Fibroblast of pulmonary artery (primary cell): ENCODE data around the gene EFNB1.

ENCODE experiments used
- DNase-seq: peaks from one replicate; pipeline ENCODE4 v3.0.0-alpha.2; 2010; ENCODE audit warnings: low read depth
- H3K4me3 ChIP-seq: replicated peaks from 2 replicates; pipeline ENCODE4 v1.5.1; 2011; ENCODE audit warnings: low read depth, mild to moderate bottlenecking, control low read depth, low read length, moderate library complexity
- TF ChIP-seq, protein P1 (sequence below): IDR thresholded peaks from 2 replicates; pipeline ENCODE4 v1.5.1; 2011; ENCODE audit warnings: mild to moderate bottlenecking, control low read depth, low read length, inconsistent platforms; ENCODE audit errors: missing control alignments

The EFNB1 gene

DNA sequence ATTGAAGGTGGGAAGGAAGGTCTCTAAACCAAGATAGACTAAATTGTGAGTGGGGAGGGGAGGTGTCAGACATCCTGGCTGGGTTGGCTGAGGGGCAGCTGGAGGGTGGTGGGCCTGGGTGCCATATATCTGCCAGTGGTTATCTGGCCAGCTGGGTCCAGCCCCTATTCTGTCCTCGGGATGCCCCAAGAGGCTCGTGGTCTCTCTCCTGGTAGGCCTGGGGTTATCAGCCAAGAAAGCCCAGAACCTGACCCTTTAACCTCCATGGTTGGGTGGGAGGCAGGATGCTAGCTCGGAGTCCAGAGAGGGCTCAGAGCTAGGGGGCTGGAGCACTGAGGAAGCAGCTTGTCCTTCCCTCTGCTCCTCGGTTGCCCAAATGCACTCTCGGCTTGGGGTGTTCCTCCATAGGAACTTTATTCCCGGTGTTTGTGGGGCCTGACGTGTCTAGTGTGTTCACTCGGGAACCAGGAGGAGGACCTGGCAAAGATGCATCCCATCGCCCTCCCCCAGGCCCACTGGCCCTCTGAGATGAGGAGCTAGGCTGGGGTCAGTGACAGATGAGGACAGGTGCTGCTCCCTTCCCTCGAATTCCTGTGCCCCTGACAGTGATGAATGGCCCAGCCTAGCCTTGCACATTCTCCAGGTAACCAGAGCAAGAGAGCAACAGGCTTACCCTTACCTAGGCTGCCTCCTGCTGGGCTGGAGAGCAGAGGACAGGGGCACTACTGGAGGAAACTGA is 5.2 kb upstream of the EFNB1 start:
- TF ChIP-seq, protein P1, sequence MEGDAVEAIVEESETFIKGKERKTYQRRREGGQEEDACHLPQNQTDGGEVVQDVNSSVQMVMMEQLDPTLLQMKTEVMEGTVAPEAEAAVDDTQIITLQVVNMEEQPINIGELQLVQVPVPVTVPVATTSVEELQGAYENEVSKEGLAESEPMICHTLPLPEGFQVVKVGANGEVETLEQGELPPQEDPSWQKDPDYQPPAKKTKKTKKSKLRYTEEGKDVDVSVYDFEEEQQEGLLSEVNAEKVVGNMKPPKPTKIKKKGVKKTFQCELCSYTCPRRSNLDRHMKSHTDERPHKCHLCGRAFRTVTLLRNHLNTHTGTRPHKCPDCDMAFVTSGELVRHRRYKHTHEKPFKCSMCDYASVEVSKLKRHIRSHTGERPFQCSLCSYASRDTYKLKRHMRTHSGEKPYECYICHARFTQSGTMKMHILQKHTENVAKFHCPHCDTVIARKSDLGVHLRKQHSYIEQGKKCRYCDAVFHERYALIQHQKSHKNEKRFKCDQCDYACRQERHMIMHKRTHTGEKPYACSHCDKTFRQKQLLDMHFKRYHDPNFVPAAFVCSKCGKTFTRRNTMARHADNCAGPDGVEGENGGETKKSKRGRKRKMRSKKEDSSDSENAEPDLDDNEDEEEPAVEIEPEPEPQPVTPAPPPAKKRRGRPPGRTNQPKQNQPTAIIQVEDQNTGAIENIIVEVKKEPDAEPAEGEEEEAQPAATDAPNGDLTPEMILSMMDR: no peak
- no peak overlapping the region for H3K4me3 ChIP-seq
- no peak for DNase-seq

DNA sequence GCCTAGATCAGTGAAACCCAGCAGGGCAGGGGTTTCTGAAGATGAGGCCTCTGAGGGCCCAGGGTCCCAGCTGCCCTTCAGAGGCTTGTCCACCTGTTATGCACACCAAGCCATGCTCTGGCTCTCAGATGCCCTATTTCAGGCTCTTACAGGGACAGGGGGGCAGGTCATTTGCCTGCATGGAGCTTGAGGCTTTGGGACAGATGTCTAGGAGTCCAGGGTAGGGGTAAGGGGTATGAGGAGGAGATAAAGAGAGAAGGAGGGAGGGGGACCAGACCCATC is 4.7 kb upstream of the EFNB1 start:
- TF ChIP-seq, protein P1: no peak
- DNase-seq: no peak
- H3K4me3 ChIP-seq: no peak overlapping the region

DNA sequence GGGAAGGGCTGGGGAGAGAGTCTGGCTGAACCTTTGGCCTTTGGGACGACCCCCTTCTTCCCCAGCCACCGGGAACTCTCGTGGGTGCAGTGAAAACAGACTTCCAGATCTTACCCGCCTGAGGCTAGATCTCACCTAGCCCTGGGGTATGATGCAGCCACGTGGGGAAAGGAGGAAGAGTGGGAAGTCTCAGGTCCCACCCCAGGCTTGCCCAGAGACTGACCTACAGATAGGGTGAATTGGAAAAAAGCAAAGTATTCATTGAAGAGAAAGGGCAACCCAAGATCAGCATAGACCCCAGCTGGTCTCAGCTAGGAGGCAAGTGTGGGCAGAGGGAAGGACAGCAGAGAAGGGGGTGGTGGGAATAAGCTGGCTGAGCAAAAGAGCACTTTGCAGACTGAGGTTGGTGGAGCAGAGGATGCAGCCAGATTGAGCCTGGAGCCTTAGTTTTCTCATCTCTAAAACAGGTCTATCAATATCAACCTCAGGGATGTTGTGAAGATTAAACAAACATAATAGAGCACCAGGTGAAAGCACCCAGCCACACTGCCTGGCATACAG is 4.2 kb upstream of the EFNB1 start:
- H3K4me3 ChIP-seq: no peak overlapping the region
- TF ChIP-seq, protein P1: no peak
- no peak for DNase-seq

DNA sequence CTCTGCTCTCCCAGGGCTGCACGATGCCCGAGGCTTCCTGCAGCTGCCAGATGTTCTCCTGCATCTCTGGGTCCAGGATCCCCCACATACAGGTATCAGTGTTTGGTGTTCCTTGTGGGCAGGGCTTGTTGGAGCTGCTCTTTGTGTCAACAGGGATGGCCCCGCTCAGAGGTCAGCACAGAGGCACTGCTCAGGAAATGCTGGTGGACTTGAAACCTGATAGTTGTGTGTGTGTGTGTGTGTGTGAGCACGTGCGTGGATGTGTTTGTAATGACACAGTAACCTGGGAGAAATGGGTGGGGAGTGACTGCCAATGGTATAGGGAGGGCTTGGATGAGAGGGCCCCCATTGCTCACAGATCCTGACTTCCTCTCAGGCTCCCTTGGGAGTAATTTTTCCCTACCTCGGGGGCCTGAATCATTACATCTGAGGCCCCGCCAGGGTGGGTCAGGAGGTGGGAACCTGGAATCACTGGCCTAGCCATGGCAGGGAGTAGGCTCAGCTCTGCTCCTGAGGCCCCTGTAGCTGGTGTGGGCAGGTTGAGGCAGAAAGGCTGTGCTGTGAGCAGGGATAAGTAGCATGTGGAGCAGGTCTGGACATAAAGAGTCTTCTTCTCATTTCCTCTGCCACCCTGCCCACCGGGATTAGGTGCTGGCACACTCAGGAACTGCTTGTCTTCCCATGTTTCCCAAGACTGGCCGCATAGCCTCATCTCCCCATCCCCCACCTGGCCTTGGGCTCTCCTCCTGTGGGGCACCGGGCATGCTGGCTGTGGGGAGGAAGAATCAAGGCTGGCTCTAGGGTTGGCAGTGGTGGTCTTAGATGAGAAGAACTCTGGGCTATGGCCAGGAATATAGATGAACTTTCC is 2.5 kb upstream of the EFNB1 start:
- TF ChIP-seq, protein P1: no peak
- no peak overlapping the region for H3K4me3 ChIP-seq
- DNase-seq: no peak

DNA sequence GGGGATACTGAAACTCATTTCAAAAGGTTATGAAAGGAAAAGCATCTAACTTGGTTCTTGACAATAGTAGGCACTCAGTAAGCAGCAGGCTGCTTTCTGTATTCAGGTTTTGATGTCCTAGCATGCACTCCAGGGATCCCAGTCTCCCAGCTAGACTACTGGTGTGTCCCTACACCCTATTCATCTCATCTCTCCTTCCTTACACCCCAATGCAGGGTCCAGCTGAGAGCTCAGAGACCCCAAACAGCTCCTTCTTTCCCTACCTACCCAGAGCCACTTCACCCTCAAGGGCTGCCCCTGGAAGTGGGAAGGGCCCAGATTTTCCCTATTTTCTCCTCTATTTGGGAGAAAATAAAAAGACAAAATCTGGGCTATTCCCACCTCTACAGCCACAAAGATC is 1.6 kb upstream of the EFNB1 start:
- TF ChIP-seq, protein P1: no peak
- no peak for DNase-seq

DNA sequence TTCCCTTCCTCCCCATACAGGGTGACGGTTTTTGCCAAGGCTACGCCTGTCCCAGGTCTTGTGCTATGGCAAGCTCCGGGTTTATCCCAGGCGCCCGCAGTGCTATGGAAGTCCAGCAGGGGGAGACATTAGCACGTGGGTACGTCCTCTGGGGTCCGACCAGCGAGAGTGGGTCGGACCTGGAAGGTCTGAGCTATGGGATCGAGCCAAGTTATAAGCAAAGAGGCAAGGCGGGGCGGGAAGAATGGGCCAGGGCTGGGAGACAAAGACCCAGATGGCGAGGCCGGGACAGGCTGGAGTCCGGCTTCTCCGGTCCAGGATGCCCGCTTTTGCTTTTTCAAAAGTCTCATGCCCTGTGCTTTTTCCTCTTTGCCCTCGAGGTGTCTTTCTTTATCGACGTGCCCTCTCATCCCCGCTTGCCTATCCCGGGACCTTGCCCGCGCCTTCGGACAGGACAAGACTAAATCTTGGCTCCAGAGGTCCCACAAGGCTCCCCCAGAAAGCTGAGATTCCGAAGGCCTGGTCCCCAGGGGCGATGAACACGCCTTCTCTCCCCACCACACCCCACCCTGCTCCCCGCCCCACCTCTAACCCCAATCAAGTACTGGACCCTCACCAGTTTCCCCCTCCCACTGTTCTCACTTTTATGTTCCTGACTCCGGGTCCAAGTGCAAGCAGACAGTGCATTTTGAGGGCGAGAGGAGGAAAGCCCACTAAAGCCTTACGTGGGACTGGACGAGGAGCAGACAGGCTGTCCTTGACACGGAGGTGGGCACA is 785 bp upstream of the EFNB1 start:
- TF ChIP-seq, protein P1: peak; percentile 74
- H3K4me3 ChIP-seq: peak overlapping the region; percentile 48
- peak; percentile 87 for DNase-seq

More for the DNA sequence above, 1.6 kb upstream of the EFNB1 start:
- H3K4me3 ChIP-seq: no peak overlapping the region
